HL-60 (cell line): Measurements from ENCODE around the gene BTG3.

Experiments used
- DNase-seq, 2 experiments: peaks; one replicate each; pipeline ENCODE4 v3.0.0-alpha.2; 2010 to 2020; ENCODE audit warnings: low read depth in 1 of 2, low spot score in 1 of 2
- H3K27ac ChIP-seq: fragments of 250-450 bp; sonication (Bioruptor Pico); replicated peaks from 2 replicates; pipeline ENCODE4 v1.5.1; 2020; ENCODE audit warnings: mild to moderate bottlenecking, moderate library complexity
- H3K27me3 ChIP-seq: fragments of 250-450 bp; sonication (Bioruptor Pico); 2 replicates; pipeline ENCODE4 v1.5.1; 2021; ENCODE audit warnings: mild to moderate bottlenecking, moderate library complexity; ENCODE audit not compliant: insufficient read depth, poor library complexity, severe bottlenecking
- H3K4me3 ChIP-seq: replicated peaks from 2 replicates; pipeline ENCODE4 v1.5.1; 2011; ENCODE audit warnings: mild to moderate bottlenecking, control low read depth, low read length; ENCODE audit not compliant: insufficient read depth
- GABPA ChIP-seq: IDR thresholded peaks from 2 replicates; pipeline ENCODE4 v1.6.1; 2012; ENCODE audit warnings: low read depth
- POLR2AphosphoS5 ChIP-seq: IDR thresholded peaks from 2 replicates; pipeline ENCODE4 v1.6.1; 2012; ENCODE audit warnings: low read depth
- SPI1 ChIP-seq: IDR thresholded peaks from 2 replicates; pipeline ENCODE4 v1.6.1; 2012; ENCODE audit warnings: low read depth, mild to moderate bottlenecking, borderline replicate concordance
- TF ChIP-seq, protein P1 (sequence below): IDR thresholded peaks from 2 replicates; pipeline ENCODE4 v1.6.1; 2012; ENCODE audit warnings: low read depth; ENCODE audit not compliant: insufficient replicate concordance
- TF ChIP-seq, protein P2 (sequence below): IDR thresholded peaks from one replicate; pipeline ENCODE4 v1.5.1; 2011; ENCODE audit warnings: low read length, control low read depth, inconsistent platforms; ENCODE audit not compliant: insufficient read depth

Gene BTG3

DNA sequence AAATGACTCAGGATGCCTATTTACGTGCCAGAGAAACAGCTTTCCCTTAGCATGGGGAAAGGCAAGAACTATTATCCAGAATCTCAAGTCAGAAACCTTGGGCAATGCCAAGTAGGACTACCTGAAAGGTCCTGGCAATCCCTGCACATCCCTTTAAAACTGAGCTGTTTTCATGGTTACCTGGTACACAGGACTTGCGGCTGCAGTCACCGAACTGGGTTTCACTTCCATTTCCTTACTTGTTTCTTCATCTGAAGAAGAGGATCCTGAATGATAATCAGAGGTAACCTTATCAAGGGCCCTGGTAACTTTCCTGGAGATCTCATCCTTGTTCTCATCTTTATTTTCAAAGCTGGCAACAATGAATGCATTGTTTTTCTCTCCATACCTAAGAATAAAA lies 14.3 kb downstream of the BTG3 start:
- no peak for DNase-seq
- Histone ChIP-seq H3K27ac (no peak overlapping the region), H3K27me3 (no peaks in the 10 kb centered on the region), H3K4me3 (no peak overlapping the region)
- TF ChIP-seq, protein P1, sequence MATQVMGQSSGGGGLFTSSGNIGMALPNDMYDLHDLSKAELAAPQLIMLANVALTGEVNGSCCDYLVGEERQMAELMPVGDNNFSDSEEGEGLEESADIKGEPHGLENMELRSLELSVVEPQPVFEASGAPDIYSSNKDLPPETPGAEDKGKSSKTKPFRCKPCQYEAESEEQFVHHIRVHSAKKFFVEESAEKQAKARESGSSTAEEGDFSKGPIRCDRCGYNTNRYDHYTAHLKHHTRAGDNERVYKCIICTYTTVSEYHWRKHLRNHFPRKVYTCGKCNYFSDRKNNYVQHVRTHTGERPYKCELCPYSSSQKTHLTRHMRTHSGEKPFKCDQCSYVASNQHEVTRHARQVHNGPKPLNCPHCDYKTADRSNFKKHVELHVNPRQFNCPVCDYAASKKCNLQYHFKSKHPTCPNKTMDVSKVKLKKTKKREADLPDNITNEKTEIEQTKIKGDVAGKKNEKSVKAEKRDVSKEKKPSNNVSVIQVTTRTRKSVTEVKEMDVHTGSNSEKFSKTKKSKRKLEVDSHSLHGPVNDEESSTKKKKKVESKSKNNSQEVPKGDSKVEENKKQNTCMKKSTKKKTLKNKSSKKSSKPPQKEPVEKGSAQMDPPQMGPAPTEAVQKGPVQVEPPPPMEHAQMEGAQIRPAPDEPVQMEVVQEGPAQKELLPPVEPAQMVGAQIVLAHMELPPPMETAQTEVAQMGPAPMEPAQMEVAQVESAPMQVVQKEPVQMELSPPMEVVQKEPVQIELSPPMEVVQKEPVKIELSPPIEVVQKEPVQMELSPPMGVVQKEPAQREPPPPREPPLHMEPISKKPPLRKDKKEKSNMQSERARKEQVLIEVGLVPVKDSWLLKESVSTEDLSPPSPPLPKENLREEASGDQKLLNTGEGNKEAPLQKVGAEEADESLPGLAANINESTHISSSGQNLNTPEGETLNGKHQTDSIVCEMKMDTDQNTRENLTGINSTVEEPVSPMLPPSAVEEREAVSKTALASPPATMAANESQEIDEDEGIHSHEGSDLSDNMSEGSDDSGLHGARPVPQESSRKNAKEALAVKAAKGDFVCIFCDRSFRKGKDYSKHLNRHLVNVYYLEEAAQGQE: no peak
- TF ChIP-seq SPI1: no peak
- TF ChIP-seq GABPA: no peak
- TF ChIP-seq, protein P2, sequence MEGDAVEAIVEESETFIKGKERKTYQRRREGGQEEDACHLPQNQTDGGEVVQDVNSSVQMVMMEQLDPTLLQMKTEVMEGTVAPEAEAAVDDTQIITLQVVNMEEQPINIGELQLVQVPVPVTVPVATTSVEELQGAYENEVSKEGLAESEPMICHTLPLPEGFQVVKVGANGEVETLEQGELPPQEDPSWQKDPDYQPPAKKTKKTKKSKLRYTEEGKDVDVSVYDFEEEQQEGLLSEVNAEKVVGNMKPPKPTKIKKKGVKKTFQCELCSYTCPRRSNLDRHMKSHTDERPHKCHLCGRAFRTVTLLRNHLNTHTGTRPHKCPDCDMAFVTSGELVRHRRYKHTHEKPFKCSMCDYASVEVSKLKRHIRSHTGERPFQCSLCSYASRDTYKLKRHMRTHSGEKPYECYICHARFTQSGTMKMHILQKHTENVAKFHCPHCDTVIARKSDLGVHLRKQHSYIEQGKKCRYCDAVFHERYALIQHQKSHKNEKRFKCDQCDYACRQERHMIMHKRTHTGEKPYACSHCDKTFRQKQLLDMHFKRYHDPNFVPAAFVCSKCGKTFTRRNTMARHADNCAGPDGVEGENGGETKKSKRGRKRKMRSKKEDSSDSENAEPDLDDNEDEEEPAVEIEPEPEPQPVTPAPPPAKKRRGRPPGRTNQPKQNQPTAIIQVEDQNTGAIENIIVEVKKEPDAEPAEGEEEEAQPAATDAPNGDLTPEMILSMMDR: no peak
- no peak for TF ChIP-seq POLR2AphosphoS5

DNA sequence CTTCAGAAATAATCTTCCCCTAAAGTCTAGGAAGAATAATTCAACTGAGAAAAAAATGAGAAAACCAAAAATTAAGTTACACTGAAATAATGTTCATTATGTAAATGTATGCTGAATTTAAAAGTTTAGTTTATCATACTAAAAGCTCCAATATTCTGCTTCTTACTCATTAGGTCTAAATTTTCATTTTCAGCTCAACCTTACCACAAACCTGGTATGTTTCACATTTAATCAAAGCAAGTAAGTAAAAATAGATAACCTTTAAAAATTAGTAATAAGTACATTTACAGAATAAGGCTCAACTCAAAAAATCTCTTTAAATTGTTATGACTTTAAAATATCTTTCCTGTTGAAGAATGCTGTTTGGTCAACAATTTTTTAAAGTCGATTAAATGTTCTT lies 15.0 kb downstream of the BTG3 start:
- TF ChIP-seq SPI1: no peak
- TF ChIP-seq GABPA: no peak
- H3K27me3 ChIP-seq: no peaks in the 10 kb centered on the region
- H3K4me3 ChIP-seq: no peak overlapping the region
- H3K27ac ChIP-seq: no peak overlapping the region
- no peak for DNase-seq

DNA sequence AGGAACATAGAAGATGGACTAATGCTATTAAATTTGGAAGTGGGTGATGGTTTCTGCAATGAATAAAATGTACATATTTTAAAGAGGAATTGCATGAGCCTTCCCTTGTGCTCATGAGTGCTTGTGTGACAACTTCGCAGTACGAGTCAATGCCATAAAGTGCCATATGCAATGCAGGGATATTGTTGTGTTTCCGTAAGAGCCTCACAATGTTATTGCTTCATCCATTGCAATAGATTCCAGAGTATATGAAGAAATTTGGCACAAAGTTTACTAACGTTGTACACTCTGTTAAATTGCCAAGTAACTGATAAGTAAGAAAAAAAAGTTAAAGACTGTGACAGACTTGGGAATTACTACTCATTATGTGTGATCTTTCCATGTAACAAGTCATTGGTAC lies 22.3 kb downstream of the BTG3 start:
- TF ChIP-seq, protein P1: no peak
- TF ChIP-seq, protein P2: no peak
- TF ChIP-seq SPI1: no peak
- no peak overlapping the region for H3K27ac ChIP-seq
- H3K27me3 ChIP-seq: no peaks in the 10 kb centered on the region
- H3K4me3 ChIP-seq: no peak overlapping the region
- DNase-seq: no peak

DNA sequence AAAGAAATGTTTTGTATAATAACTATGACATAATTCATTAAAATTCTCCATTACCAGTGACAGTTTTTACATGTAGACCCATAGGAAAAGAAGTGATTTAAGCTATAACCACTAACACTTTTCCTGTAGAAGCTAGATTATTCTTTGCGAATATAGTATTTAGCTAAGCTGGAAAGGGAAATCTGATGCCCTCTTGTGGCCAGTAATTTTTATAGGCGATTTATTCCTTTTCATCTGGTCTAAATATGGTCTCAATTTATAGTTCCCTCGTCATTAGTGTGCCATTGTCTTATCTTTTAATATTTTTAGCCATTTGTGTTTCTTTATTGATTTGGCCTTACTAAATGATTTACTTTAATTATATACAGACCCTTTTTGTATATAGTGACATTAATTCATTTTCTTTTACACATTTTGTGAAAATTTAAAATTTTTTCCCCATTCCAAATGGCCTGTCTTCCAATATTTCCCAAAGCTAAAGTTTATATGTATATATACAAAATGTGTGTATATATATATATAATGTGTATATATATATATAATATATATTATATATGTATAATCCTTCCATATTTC lies 26.7 kb downstream of the BTG3 start:
- Histone ChIP-seq H3K27me3 (no peaks in the 10 kb centered on the region), H3K4me3 (no peak overlapping the region), H3K27ac (no peak overlapping the region)
- TF ChIP-seq, protein P2: peak; percentile 23
- no peak for TF ChIP-seq SPI1
- DNase-seq: peak in 1 of 2 experiments; percentile 2
